ENCODE measurements around the gene FAM222B. TPM values are rescaled to one million over a fixed set of nuclear protein-coding genes. Genes with fewer than 3 reads are reported as not detected.

The FAM222B gene
- total and polyA plus RNA-seq, 9 of the 15 experiments (the other 6 are each of a cell fraction or from before 2014, with no cell fraction given): 4.0 to 34.6 (median 7.5) TPM

DNA sequence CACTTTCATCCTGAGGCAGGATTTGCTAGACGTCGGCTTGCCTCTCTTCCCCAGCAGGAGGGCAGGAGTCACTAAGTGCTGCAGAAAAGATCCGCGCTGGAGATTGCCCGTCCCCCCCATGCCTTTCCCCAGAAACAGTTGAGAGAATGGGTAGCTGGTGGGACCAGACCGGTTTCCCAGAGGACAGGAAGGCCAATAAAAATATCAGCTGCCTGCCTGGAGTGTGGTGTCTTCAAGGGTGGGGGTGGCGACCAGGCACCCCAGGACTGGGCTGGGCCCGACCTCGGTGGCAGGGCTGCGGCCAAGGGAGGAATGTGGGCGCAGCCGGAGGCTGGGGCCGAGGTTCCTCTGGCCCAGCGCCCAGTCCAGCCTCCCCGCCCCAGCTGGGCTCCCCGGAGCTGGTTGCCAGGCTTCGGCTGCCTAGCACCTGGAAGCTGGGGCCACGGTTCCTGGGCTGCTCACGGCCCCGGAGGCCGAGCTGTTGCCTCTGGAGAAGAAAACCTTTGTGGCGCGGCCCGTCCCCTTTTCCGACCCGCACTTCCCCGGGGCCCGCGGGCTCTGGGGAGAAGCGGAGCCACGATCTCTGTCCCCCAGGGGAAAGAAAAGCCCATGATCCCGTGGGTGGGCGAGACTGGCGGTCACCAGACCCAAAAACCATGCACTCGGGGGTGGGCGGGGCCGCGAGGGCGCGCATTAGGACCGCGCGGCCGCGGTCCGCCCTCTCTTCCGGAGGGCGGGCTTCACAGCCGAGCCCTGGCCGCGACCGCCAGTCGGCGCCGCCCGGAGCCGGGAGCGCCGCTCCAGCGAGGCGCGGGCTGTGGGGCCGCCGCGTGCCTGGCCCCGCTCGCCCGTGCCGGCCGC is 99.1 kb downstream of the FAM222B start, which contains the start of gene TRAF4 (continued):
- TF ChIP-seq EP300 (IDR thresholded peaks at IDR 0.05; ENCODE audit: low read length): peak; percentile 17; the same call in 1 of the 2 replicates
- TF ChIP-seq, protein P1, sequence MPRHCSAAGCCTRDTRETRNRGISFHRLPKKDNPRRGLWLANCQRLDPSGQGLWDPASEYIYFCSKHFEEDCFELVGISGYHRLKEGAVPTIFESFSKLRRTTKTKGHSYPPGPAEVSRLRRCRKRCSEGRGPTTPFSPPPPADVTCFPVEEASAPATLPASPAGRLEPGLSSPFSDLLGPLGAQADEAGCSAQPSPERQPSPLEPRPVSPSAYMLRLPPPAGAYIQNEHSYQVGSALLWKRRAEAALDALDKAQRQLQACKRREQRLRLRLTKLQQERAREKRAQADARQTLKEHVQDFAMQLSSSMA (CRISPR knock-in tag; IDR thresholded peaks at IDR 0.05): peak; percentile 88; the same call in 1 of the 2 replicates
- peak; percentile 50; the same call in 1 of the 2 replicates for TF ChIP-seq POLR2A (conservative IDR thresholded peaks at IDR 0.05)
- TF ChIP-seq SREBF1 (IDR thresholded peaks at IDR 0.05; ENCODE audit: borderline replicate concordance, low read depth, low read length): no peak; the same call in 1 of the 2 replicates
- no peak for TF ChIP-seq DIDO1 (tag; IDR thresholded peaks at IDR 0.05; ENCODE audit: low read depth)
- peak; percentile 83 for TF ChIP-seq TOE1 (IDR thresholded peaks at IDR 0.05; ENCODE audit: borderline replicate concordance)
- no peak for TF ChIP-seq TOE1 (CRISPR knock-in tag; IDR thresholded peaks at IDR 0.05; ENCODE audit: borderline replicate concordance, low read depth)
- no peak for TF ChIP-seq KLF6 (CRISPR knock-in tag; IDR thresholded peaks at IDR 0.05; ENCODE audit: borderline replicate concordance)
- TF ChIP-seq ATF1 (CRISPR knock-in tag; IDR thresholded peaks at IDR 0.05): no peak
- peak; percentile 62; the same call in 1 of the 2 replicates for TF ChIP-seq ATF1 (tag; IDR thresholded peaks at IDR 0.05)
- no peak; the same call in 1 of the 2 replicates for TF ChIP-seq NR2F6 (CRISPR knock-in tag; IDR thresholded peaks at IDR 0.05)
- peak in 1 of 2 experiments; percentile 63; a peak in 1 of 4 replicates for TF ChIP-seq MLLT1 (IDR thresholded peaks at IDR 0.05)
- no peak for TF ChIP-seq MTA1 (IDR thresholded peaks at IDR 0.05; ENCODE audit: borderline replicate concordance)
- no peak for TF ChIP-seq ZNF655 (CRISPR knock-in tag; IDR thresholded peaks at IDR 0.05)
- peak in 1 of 2 experiments; percentile 49; a peak in 3 of 4 replicates for TF ChIP-seq RAD21 (CRISPR knock-in tag; conservative IDR thresholded peaks at IDR 0.05 in 1 of 2, IDR thresholded peaks at IDR 0.05 in 1 of 2)
- TF ChIP-seq ELF2 (CRISPR knock-in tag; IDR thresholded peaks at IDR 0.05): peak; percentile 27; the same call in 1 of the 2 replicates
- TF ChIP-seq NUFIP1 (IDR thresholded peaks at IDR 0.05; ENCODE audit: partially characterized antibody): no peak
- no peak for TF ChIP-seq FUS (optimal IDR thresholded peaks at IDR 0.05; ENCODE audit: low read depth, low read length)
- no peak for TF ChIP-seq HNRNPH1 (optimal IDR thresholded peaks at IDR 0.05; ENCODE audit: low read depth, low read length)
- TF ChIP-seq, protein P2, sequence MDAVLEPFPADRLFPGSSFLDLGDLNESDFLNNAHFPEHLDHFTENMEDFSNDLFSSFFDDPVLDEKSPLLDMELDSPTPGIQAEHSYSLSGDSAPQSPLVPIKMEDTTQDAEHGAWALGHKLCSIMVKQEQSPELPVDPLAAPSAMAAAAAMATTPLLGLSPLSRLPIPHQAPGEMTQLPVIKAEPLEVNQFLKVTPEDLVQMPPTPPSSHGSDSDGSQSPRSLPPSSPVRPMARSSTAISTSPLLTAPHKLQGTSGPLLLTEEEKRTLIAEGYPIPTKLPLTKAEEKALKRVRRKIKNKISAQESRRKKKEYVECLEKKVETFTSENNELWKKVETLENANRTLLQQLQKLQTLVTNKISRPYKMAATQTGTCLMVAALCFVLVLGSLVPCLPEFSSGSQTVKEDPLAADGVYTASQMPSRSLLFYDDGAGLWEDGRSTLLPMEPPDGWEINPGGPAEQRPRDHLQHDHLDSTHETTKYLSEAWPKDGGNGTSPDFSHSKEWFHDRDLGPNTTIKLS (IDR thresholded peaks at IDR 0.05; ENCODE audit: borderline replicate concordance, low read depth): peak; percentile 31
- TF ChIP-seq KDM4B (IDR thresholded peaks at IDR 0.05; ENCODE audit: borderline replicate concordance in 2 of 2, low read depth in 1 of 2): no peak
- TF ChIP-seq, protein P3, sequence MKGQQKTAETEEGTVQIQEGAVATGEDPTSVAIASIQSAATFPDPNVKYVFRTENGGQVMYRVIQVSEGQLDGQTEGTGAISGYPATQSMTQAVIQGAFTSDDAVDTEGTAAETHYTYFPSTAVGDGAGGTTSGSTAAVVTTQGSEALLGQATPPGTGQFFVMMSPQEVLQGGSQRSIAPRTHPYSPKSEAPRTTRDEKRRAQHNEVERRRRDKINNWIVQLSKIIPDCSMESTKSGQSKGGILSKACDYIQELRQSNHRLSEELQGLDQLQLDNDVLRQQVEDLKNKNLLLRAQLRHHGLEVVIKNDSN (CRISPR knock-in tag; IDR thresholded peaks at IDR 0.05): no peak
- TF ChIP-seq ZNF668 (CRISPR knock-in tag; IDR thresholded peaks at IDR 0.05): peak; percentile 70; the same call in 1 of the 2 replicates

All from K562 (cell line).